C1 segment of cervical spinal cord (tissue), 14 donors: ENCODE measurements around the gene SLC9A3.
A peak's percentile ranks its signal among the peaks of the same experiment; 100 is the strongest.

Source experiments
- DNase-seq, 14 donors: peaks; one replicate each; lab custom pipeline; 2025; lab: John Stamatoyannopoulos, UW

SLC9A3 gene

DNA sequence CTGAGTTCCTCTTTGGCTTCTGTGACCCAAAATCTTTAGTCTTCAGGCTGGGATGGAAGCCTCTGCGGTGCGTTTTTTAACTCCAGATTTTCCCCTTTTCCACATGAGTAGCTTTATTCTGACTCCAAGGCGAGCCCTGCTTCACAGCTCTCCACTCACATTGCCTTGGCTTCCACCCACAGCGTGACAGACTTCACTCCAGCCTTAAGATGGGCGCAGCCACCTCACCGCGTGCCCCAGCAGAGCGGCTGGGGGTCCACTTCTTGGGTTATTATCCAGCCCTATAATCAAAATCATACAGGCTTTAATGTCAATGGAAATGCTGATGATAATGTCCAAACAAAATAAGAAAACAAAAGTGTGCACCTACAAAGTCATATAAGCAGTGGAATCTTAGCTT lies 80.0 kb downstream of the SLC9A3 start:
- DNase-seq: no peak

DNA sequence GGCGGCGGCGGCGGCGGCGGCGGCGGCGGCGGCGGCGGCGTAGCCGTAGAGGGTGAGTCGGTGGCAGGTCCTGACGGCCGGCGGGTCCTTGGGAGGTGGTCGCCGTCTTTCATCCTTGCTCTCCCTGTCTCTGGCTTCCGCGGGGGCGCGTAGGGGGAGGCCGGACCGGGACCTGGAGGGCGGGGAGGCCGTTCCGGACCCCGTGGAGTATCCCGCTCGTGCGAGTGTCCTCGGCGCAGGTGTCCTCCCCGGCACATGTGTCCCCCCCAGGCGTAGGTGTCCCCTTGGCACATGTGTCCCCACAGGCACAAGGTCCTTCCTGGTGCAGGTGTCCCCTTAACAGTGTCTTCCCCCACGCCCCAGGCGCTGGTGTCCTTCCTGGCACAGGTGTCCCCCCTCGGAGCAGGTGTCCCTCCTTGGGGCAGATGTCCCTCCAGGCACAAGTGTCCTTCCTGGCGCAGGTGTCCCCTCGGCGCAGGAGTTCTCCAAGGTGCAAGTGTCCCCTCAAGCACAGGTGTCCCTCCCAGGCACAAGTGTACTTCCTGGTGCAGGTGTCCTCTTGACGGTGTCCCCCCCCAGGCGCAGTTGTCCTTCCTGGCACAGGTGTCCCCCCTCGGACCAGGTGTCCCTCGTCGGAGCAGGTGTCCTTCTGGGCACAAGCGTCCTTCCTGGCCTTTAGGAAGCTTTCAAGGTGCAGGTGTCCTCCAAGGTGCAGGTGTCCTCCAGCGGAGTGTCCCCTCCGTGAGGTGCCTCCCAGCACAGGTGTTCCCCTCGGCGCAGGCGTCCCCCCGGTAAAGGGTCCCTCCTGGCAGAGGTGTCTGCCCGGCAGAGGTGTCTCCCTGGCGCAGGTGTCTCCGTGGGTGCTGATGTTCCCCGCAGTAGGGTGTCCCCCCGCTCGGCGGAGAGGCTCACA lies 80.8 kb downstream of the SLC9A3 start:
- DNase-seq: peak in 1 of 14 donors; percentile 60

DNA sequence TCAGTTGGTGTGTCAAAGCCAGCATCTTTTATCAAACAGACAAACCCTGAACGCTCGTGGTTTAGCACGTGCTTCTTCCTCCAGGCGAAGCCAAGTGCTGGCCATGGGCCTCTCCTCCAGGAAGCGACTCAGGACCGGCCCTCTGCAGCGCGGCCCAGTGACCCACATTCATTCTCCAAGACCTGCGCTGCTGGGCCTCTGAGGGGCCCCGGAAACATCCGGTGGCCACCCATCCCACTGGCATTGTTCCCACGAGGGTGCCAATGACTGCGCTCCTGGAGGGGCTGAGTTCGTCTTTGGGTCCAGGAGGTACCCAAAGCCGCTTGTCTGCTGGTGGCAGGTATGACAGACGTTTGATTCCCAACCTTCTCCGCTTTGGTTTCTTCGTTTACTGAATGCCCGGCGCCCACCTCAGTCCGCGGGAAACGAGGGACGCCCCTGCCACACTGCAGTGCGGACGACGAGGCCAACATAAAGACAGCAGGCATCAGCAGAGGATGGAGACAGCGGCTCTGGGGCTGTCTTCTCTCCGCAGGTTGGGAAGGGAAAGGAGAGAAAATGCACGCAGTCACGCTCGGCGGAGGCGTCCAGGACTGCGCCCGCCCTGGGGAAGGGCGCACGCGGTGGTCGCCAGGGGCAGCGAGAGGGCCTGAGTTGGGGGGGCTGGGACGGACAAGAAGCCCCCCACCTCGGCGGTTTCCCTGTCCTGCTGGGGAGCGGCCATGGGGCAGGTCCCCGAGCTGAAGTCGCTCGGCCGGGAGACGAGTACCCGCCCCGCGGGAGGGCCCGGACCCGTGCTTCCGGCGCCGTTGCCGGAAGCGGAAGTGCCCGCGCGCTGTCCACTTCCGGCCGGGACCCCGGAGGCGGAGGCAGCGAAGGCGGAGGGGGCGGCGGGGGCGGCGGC lies 81.7 kb downstream of the SLC9A3 start, which contains the start of gene EXOC3:
TSS of gene EXOC3 (plus strand) at position 842 of the 904 bp plus-strand sequence. CDS start 3,030 bp downstream, outside the sequence.
- peak in 13 of 14 donors; percentile 37 to 87 (median 52) for DNase-seq

DNA sequence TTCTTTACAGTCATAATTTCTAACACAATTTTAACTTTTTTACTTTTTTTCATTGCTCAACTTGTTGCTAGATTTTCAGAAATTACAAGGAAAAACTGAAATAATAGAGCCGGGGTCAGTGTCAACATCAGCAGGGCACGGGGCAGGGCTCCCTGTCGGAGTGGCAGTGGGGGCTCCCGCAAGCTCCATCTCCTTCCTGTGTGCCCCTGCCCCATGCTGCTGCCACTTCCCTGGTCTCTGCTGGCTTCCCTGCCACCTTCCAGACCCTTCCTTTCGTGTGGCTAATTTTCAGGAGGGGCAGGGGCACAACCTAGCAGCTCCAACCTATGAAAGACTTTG lies 82.3 kb downstream of the SLC9A3 start:
- DNase-seq: no peak

DNA sequence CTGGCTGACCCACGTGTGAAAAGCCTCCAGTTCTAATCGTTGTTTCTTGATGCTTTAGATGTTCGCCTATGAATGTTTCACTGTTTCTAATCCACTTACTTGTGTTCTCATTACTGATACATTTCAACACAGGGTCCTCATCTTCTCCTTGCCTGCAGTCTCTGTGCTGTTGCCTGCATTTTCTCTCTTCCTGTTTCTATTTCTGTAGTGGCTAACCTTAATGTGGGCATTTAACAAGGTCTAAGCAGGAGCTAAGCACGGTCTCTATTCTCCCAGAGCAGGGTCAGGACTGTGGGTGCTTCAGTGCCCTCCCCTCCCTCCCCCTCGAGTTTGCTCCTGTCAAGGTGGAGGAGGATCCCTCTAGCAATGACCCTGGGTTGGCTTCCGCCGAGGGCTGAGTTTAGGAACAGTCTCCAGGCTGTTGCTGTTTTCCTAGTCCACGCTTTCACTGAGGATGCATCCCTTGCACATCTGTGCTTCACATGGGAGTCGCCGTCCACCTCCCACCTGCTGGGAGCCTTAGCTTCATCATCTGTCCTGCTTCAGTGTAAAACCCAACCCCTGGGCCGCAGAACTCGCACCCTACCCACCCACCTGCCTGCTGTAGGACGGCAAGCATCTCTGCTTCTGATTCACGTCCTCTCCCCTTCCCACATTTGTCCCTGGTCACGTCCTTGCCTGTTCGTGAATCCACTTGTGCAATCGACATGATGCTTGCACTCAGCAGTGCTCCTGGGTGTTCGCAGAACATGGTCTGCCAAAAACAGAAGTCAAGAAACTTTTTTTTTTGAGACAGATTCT lies 83.6 kb downstream of the SLC9A3 start:
- no peak for DNase-seq

DNA sequence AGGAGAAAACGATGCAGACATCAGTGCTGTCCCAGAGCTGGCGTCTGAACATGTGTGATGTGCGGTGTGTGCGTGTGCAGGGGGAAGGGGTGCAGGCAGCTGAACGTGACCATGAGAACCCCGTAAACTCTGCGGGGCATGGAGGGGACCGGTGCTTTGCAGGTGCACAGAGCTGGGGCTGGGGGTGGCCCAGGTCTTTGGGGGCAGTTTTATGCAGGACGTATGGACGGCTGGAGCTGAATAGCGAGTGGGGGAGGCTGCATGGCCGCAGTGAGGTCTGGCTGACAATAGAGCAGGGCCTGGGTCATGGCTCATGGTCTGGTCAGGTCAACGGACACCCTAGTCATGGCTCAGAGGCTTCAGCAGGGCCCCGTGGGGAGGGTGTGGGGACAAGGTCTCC lies 84.6 kb downstream of the SLC9A3 start:
- DNase-seq: no peak

DNA sequence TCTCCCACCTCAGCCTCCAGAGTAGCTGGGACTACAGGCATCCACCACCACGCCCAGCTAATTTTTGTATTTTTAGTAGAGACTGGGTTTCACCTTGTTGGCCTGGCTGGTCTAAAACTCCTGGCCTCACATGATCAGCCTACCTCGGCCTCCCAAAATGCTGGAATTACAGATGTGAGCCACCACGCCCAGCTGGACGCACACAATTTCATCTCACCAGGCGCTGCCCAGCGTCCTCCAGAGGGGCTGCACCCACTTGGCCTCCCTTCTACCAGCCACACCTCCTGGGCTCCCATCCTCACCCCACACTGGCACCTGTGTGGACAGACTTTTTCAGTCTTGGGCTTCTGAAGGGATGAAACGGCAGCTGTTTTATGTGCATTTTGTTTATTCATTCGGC lies 85.1 kb downstream of the SLC9A3 start:
- DNase-seq: no peak

DNA sequence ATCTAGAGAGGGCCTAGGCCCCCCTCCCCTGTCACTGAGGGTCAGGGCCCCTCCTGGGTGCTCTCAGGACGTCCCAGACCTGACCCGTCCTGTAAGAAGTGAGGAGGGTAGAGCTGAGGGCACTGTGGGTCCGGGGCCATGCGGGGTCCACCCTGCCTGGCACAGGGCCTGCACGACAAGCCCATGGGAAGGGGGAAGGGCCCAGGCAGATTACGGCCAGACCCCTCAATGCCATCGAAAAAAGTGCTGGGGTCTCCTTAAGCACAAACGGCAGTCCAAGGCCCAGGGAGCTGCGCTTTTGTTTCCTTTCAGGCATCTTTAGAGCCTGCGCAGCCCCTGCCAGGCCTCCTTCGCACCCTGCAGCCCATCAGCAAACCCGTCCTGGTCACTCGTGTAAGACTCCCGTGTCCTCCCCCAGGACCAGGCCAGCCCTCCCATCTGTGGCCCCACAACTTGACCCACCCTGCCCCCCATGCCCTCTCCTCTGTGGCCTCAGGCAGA lies 85.7 kb downstream of the SLC9A3 start:
- DNase-seq: no peak

DNA sequence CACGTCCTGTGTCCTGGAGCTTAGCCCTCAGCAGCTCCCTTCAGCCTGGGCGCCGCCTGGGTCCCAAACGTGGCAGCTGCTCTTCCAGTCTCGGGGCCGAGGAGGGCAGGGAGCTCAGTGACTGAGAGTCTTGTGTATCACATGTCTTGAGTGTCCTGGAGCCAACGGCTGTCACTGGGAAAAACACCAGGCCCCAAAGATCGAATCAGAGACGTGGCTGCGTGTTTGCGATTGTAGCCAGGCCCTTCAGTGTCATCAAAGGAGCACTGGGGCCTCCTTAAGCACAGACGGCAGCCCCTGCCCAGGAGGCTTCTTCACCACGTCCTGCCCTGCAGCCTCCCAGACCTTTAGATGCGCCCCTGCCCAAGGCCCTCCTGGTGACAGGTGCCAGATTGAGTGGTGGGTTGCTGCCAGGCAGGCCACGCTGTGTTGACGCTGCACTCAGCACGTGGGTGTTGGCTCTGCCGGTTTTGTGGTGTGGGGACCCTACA lies 86.9 kb downstream of the SLC9A3 start:
- DNase-seq: no peak

DNA sequence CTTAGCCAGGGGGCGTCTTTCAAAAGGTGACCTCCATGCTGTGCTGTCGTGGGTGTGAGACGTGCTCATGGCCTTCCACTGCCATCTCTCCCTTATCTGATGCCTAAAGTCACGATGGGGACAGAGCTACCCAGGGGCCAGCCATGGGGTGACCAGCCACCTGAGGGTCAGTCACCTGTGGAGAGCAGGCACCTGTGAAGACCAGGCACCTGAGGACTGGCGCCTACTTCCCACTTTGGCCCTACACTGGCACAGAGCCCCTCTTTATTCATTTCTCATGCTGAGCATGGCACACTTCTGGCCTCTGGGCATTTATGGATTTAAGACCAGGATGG lies 87.6 kb downstream of the SLC9A3 start:
- no peak for DNase-seq

DNA sequence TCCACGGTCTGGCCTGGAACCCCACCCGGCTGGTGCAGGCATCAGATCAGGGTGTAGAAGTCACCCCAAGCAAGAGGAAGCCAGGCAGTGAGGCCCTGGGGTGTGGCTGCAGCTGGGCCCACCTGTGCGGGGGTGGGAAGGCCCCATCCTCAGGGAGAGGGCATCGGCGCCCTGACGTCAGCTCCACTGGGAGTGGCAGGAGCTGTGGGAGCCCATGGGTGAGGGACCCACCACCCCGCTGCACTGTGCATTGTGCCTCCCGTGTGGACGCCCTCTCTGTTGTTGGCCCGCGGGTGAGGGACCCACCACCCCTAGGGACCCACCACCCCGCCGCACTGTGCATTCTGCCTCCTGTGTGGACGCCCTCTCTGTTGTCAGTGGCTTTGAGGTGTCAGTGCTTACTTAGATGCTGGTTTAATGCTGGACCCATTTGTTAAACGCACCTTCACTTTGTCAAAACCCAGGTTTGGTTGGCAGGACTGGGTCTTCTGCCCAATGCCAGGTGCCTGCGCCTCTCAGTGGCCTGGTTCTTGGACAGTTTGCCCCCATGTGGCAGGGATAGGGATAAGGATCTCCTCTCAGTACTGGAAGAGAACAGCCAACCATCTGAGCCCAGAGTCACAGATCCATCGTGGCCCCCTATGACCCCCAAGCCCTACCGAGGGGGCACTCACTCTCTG lies 88.1 kb downstream of the SLC9A3 start:
- DNase-seq: no peak

DNA sequence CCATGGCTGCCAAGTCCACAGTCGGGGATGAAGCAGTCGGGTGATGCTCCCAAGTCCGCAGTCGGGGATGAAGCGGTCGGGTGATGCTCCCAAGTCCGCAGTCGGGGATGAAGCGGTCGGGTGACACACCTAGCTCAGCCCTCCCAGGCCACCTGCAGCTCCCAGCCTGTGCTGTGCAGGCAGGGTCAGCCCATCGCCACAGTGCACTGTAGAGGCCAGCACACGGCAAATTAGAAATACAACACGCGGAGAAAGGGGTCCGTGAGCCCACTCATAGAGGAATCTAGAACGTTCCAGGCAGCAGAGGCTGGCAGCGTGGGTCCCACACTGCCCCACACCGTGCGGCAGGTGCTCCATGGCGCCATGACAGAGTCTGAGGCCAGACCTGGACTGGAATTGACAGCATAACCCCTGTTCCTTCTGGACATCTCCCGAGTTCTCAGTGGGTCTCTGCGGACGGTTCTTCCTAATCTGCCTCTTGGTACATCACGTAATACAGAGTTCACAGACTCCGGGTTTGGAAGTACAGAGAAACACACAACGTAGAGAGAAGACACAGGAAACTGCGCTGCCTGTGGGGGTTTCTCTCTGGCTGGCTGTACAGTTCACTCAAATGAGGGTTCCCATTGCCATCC lies 89.0 kb downstream of the SLC9A3 start:
- DNase-seq: no peak

DNA sequence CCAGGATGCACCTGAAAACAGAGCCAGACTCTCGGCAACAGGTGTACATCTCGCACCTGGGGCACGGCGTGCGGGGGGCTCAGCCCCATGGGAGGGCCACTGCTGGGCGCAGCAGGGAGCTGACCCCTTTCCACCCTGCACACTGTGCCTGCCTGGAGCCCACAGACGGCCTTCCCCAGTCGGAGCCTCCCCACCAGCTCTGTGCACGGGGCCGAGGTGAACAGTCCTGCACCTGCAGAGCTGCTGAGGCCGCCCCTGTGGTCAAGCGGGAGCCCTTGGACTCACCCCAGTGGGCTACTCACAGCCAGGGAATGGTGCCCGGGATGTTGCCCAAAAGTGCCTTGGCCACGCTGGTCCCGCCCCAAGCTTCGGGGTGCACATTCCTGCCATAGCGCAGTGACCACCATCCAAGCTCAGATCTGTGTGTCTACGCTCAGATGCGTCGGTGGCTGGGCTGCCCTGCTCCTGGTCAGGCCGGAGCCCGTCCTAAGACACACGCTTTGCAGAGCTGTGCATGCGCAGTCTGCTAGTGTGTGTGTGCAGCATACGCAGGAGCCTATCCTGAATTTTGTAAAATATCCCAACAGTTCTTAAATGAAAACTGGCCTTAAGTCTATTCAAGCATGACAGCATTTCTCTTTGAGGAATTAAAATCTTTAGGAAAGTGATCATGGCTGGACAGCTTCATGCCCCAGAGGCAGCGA lies 89.7 kb downstream of the SLC9A3 start:
- no peak for DNase-seq

DNA sequence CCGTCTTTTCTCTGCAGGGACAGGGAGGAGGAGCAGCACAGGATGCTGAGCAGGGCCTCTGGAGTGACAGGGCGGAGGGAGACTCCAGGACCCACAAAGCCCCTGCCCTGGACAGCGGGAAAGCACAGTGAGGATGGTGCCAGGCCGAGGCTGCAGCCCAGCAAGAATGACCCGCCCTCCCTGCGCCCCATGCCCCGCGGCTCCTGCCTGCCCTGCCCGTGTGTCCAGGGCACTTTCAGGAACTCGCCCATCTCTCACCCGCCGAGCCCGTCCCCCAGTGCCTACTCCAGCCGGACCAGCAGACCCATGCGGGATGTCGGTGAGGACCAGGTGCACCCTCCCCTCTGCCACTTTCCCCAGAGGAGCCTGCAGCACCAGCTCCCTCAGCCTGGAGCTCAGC lies 90.4 kb downstream of the SLC9A3 start:
- DNase-seq: no peak

DNA sequence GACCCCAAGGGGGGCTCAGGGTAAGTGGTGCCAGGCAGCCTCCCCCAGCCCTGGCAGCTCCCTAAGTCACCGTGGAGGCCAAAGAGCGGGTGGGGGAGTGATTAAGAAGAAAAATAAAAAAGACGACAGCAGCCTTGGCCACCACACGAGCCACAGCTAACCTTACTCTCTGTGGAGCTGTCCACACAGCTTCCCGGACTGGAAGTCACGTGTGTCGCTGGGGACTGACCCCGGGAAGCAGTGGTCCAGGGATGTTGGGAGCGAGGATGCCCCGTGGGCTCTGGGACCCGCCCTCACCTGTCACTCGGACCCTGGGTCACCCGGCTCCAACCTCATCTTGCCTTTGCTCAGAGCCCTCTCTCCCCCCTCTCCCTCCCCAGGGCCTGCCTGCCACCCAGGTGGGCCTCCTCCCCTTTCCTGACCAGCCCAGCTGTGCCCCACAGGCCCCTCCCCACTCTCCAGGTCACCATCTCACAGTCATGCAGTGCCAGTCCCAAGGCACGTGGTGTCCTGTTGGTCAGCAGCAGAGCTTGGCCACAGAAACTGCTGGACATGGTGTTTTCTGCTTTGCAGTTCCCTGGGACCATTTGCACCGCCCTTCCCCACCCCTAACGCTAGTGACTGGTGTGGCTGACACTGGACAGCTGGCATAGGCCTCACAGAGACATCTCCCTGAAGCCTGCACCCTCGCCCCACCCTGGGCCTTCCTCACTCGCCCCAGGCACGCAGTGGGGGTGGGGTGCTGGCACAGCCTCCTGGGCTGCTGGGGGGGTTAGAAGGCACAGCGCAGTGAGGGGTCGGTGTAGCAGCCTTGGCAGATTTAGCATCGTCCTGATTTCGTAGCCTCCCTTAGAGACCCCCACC lies 91.1 kb downstream of the SLC9A3 start:
- no peak for DNase-seq

DNA sequence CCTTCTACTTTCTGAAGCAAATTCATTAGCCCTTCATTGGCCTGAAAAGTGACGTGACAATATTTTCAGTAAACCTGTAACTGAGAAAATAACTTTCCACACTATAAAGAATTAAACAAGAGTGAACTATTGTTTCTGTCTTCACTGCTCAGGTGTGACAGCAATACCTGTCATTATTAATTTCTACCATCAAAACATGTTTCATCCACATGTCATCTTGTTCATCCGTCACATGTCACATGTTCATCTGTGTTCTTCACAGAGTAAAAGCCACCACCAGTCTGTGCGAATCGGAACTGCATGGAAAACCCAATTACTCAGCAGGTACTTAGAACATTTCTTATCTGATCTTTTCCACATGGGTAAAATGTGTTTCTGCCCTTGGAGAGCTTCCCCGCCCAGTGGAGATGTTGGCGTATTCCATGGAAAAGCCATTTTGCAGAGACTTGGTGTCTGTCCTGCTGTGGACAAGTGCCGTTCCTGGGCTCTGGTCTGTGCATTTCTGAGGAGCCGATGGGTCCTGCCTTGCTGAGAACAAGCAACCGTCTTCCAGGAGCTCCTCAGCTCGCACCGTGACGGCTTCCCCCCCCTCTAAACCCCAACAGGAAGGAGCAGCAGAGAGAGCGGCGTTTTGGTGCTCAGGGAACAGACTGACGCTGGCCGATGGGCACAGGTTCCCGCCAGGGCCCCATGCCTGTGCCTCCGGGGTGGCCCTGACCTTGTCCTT lies 91.9 kb downstream of the SLC9A3 start:
- DNase-seq: no peak

DNA sequence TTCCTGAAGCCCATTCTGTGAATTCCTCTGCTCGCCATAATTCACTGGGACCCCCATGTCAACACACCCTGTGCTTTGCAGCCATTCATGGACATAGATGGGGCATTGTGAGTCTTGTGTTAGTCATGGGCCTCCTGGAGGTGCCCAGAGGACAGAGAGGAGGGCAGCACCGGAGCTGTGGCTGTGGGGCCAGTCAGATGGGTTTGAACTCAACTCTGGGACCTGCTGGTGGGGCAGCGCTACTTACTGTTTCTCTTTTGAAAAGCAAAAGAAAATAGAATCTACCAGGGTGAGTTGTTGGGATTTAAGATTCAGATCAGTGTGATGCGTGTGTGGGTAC lies 92.6 kb downstream of the SLC9A3 start:
- no peak for DNase-seq

DNA sequence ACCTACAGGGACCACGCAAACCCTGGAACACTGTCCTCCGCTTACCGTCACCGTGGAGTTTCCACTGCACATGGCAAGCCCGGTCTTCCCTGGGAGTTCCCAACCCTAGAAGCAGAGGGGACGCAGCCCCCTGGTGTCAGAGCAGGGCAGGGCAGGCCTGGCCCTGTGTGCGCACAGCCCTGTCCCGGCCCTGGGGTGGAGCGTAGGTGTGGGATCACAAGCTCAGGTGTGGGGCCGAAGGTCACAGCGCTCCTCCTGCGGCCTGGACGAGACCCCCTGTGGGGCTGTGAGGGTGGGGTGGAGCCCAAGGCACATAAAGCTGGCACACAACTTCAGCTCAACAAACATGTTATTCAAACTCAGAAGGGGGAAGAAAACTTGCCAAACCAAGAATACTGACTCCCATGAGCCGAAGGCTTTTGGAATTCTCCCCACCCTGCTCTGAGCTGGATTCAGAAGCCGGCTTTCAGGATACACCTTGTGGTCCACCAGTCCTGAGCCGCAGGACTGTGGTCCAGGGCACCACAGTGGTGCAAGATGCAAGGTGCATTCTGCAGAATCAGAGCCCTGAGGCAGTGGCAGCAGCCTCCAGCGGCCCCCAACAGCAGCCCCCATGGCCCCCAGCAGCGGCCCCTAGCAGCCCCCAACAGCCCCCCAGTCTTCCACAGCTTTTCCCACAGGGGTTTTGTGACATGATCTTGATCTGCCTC lies 93.1 kb downstream of the SLC9A3 start:
- no peak for DNase-seq
